Renal pelvis (tissue), 4 donors: ENCODE data around the gene LDLRAD4. TPM values are rescaled to one million over a fixed set of nuclear protein-coding genes. Genes with fewer than 3 reads are reported as not detected.

Source experiments
- DNase-seq: peaks from one replicate; pipeline ENCODE4 v3.0.0-alpha.2; 2013
- polyA plus RNA-seq, 3 donors: library from polyadenylated mRNA; unstranded; fragments of 120-200 nt; gene quantifications; one replicate each; pipeline ENCODE4 v1.2.1, GENCODE V29; 2013; ENCODE audit not compliant: insufficient read length in 3 of 3

The LDLRAD4 gene
- polyA plus RNA-seq, 3 donors: 9.0 to 11.3 (median 10.6) TPM

- no peak for DNase-seq
These were observed 183.3 kb downstream of the LDLRAD4 start for GRCh38 chr18:13401826-13402225.

DNA sequence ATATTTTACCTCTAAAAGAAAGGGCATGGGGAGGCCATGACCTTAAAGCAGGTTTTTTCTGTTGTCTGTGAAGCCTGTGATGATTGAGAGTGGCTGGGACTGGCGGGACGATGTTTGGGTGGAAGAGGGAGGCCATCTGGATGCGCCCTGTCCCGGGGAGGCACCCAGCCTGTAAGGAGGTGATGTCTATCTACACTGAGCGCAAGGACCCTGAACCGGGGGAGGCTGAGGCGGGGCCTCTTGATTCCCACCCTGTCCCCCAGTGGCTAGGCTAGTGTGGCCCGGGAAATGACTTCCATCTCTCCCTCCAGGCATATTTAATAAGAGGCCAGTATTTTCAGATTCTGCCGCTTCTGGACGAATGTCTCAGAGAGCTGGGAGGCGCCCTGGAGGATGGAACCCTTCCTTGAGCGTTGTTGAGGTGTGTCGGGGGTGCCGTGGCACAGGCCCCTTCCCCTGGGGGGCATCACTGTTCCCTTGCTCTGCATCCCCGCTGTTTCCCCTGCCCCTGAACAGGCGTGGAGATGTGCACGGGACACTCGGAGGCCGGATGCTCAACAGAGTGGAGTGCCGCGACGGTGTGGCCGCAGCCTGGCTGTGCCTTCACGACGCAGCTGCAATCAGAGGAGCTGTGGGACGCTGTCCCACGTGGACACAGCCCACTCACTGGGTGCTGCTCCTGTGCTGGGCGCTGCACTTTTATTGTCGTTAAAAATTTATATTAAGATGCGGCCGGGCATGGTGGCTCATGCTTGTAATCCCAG is 185.4 kb downstream of the LDLRAD4 start:
- DNase-seq: no peak

DNA sequence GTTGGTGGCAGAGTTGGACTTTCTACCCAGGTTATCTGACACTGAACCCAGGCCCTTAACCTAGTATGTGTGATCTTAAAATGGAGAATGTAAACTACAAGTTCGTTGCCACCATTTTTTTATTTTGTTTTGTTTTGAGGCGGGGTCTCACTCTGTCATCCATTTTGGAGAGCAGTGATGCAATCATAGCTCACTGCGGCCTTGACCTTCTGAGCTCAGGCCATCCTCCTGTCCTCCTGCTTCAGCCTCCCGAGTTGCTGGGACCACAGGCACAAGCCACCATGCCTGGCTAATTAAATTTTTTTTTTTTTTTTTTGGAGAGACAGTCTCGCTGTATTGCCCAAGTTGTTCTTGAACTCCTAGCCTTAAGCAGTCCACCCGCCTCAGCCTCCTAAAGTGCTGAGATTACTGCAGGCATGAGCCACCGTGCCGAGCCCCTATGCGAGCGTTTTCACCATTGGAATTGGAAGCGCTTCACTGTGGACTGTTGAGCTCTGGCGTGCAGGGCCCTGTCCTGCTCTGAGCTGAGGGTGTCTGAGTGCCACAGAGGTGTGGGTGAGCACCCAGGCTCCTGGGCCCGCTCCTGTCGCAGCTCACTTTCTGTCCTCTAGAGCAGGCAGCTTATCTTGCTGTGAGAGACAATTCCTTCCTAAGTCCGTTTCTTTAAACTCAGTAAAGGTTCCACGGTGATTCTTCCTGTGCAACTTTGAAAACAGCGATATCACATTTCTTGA is 186.9 kb downstream of the LDLRAD4 start:
- DNase-seq: no peak

GRCh38 chr18:13406049-13406615 is 187.6 kb downstream of the LDLRAD4 start:
- DNase-seq: no peak

DNA sequence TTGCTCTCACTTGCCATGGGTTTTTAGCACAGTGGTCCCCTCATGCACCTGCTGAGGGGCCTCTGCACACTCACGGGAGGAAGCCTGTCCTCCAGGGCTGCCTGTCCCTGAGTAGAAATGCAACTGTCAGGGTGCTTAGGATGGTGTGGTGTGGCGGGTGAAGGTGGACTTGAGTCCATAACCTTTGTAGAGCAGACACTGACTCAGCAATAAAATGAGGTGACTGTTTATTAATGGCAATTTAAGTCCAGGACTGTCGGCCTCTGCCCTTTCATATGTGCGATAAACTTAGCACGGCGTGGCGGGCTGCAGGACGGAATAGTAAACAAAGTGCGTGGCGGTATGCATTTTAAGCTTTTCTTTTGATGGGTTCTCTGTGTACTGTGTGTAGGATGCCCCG is 188.2 kb downstream of the LDLRAD4 start:
- no peak for DNase-seq

- no peak for DNase-seq
These were observed 188.9 kb downstream of the LDLRAD4 start for GRCh38 chr18:13407484-13407883.

- DNase-seq: no peak
These were observed 190.5 kb downstream of the LDLRAD4 start for GRCh38 chr18:13409026-13409425.

DNA sequence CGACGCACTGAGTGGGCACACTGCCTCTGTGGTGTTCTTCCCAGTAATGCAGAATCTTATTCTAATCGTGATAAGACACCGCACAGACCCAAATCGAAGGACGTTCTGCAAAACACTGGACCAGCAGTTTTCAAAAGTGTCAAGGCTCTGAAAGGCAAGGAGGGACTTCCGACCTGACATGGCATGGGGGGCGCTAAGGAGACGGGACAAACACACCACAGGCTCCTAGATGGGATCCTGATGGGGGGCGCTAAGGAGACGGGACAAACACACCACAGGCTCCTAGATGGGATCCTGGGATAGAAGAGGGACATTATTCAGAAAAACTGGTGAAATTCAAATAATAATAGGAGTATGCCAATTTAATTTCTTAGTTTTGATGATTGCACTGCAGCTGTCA is 191.4 kb downstream of the LDLRAD4 start:
- no peak for DNase-seq

DNA sequence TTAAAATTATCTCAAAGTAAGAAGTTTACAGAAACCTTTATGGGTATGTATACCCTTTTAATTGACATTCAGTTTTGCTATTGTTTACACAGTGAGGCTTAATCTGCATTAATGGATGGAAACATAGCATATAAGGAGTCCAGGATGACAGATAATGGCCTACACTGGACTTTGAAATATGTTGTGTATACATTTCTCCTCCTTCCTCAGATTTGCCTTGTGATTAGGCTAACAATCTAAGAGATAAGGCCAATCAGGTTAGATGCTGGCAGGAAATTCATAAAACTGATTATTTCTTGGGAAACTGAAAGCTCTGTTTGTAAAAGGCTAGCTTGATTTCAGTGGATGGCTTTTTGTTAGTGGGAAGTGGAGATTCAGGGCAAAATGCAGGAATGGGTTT is 191.9 kb downstream of the LDLRAD4 start:
- DNase-seq: no peak

DNA sequence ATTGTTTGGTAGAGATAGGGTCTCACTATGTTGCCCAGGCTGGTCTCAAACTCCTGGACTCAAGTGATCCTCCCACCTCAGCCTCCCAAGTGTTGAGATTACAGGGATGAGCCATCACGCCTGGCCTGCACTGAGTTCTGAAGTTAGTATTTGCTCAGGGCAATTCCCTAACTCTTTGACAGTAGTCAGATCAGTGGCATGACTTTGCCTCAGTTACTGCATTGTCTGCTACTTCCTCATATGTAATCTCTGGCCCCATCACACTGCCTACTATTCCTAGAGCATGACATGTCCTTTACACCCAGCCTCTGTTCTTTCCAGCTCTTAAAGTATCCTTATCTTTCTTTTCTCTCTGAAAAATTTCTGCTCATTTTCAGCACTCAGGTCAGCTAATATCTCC is 193.5 kb downstream of the LDLRAD4 start:
- DNase-seq: no peak

GRCh38 chr18:13412901-13413300 is 194.3 kb downstream of the LDLRAD4 start:
- no peak for DNase-seq

- DNase-seq: no peak
These were observed 195.5 kb downstream of the LDLRAD4 start for GRCh38 chr18:13414102-13414501.

- no peak for DNase-seq
These were observed 196.0 kb downstream of the LDLRAD4 start for GRCh38 chr18:13414521-13414920.

GRCh38 chr18:13415736-13416135 is 197.2 kb downstream of the LDLRAD4 start:
- DNase-seq: no peak

GRCh38 chr18:13416208-13416607 is 197.6 kb downstream of the LDLRAD4 start:
- no peak for DNase-seq

- DNase-seq: no peak
These were observed 198.3 kb downstream of the LDLRAD4 start for GRCh38 chr18:13416848-13417247.

DNA sequence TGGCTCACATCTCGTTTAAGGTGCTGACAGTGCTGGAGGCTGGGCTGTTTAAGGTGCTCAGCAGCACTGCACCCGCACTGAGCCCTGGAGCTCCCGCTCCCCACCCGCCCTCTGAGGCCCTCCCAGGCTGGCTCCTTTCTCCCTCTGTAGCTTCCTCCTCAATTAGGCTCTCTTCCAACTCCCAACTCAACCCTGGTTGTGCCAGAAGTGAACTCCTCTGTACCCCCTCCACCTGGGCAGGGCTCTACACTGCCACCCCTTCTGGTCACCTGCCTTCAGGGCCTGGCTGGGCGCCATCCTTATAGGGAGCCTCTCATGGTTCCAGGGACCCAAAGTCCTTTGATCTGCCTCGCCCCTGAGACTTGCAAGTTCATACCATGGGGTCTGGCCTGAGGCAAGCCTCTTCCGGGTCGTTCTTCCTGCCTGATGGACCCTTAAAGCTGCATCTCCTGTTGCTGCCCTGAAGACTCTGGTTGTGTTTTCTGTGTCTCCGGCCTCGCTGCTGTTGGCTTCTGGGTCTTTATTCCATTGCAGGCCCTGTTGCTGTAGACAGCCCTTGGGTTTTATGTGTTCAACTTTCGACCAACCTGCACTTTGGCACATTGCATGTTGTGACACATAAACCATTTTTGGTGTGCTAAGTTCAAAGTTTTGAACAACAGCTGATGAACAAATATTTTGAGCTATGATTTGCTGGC is 199.6 kb downstream of the LDLRAD4 start:
- DNase-seq: no peak

DNA sequence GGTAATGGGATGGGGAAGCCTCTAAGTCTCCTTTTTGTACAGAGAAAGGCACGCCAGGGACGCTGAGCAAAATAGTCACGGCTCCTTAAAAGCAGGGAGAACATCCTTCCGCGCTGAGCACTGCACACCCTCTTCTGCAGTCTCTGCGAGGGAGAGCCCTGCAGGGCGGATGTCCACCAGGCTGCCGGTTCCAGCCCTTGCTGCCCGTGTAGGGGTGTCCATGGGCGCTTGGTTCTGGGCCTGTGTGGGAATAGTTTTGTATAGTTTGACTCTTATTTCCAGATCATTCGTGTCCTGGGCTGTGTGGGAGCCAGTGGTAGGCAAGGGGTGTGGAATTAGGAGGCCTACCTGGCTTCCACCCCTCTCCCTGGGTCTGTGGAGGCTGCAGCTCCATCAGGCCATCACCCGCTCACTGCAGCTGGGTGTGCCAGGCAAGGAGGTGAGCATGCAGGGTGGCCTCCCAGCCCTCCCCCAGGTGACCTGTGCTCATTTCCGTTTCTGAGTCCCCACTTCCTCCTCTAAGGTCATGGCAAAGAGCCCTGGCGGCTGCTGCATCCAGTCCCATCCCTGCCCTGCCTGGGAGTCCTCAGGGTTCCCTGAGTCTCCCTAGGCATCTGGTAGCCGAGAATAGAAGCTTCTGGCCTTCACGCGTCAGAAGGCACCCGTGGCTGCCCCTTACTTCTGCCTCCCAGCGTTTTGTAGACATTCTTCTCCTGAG is 202.6 kb downstream of the LDLRAD4 start:
- DNase-seq: no peak

DNA sequence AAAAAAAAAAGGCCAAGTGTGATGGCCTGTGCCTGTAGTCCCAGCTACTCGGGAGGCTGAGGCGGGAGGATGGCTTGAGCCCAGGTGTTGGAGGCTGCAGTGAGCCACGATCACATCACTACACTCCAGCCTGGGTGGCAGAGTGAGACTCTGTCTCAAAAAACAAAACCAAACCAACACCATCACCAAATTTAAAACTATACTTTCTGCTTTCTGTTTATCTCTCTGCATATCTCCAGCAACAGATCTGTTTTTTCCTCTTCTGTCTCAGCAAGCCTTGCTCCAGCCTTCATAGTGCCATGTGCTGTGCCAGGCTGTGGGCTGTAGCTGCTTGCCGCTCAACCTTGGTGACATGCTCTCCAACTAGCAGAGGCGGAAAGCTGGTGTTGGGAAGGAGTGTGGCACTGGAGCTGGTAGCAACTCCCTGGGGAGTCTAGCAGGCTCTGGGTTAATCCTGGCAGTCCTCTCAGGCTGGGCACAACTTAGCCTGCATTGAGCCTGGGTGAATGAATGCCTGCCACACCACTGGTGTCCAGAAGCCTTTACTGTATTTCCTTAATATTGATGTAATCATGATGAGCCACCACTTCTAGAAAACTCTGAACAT is 204.1 kb downstream of the LDLRAD4 start:
- DNase-seq: no peak

DNA sequence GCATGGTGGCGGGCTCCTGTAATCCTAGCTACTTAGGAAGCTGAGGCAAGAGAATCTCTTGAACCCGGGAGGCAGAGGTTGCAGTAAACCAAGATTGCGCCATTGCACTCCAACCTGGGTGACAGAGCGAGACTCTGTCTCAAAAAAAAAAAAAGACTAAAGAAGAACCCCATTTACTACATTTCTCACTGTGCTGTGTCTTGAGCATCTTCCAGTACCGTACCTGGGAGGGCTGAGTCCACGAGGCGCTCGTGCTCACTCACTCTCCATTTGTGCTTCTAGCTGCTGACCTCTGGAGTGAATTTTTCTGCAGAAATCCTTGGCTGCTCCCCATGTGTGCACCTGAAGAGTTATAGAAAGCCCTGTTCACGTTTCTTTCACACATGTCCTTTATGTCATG is 204.8 kb downstream of the LDLRAD4 start:
- DNase-seq: no peak

- no peak for DNase-seq
These were observed 205.8 kb downstream of the LDLRAD4 start for GRCh38 chr18:13424363-13424762.
